Stimulated activated CD4-positive, alpha-beta T cell treated with anti-CD3 and anti-CD28 coated beads, Interleukin-2, amount 100 ng/mL, for 48 hours (primary cell): ENCODE data around the gene MBNL1.

Source experiments
- DNase-seq, 2 donors: peaks; one replicate each; pipeline ENCODE4 v3.0.0-alpha.2; 2020

The MBNL1 gene

DNA sequence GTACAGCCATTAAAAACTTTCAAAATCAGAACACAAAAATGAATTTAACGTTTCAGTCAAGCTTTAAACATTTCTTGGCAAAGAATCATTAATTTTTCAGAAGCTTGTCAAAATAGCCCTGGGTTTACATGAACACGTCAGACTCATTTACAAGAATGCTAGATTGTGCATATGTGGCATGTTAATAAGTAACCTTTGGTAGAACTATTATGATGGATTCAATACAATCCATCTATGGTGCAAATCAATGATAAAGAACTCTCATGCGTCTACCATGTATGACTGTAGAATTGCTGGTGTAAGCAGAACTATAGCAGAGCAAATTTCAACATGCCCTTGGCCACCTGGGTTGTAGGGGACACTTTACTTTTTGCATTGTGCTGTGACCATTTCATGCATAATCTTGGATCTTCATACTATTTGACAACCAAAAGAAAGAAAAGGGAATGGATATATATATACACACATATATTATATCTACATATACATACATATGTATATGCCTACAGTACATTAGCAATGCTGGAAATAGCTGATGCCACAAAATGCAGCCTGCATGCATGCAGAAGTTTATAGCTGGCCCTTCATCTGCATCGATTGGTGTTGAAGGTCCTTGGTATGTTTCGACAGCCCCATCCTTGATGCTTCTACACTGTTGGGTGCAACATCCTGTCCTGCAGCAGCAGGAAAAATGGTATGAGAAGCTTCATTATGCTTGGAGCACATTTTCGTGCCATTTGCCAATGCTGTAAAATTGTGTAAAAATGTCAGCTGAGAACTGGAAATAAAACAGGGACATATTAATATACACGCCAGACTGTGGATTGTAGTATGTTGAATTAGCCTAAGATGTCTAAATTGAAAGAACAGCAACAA is 189.0 kb downstream of the MBNL1 start:
- no peak for DNase-seq

DNA sequence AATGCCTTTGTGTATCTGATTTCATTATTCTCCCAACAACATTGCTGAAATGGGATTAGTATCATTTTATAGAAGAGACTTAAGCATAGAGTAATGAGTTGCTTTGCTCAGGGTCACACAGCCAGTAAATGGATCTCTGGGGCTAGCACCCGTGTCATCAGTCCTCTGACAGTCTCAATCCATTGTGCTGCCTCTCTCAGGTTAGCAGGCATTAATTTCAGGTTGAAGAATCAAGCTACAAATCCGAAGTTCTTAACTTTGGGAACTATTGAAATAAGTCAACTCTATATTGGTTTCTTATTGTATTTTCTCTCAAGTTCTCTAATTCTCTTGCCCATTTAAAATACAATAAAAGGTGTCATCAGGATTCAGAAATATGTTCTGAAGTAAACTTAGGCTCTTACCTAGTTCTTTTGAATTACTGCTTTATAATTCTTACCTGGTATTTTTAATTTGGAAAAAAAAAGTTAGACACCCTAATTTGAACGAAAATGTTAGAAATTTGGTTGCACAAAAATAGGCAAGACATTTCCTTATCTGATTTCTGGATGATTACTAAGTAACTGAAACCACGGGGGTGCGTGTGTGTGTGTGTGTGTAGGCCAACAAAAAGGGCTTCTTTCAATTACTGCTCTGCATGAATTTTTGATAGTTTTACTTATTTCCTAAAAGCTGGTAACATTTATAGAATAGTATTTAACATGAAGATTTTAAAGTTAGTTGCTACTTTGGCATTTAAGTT is 189.8 kb downstream of the MBNL1 start:
- DNase-seq: no peak

DNA sequence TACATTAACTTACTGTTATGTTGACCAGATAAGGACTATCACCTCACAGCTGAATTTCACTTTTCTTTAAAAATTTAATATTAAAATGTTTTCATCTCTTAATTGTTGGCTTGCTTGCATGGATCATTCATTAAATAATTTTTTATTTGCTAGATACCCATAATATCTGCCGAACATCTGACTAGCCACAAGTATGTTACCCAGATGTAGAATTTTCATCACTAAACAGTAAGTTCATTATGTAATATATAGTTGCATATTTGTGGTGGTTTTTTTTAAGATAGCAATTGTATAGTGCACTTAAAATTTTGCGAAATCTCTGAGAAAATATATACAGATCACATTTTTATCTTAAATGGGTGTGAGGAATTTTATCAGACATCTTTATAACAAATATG is 190.4 kb downstream of the MBNL1 start:
- DNase-seq: no peak

DNA sequence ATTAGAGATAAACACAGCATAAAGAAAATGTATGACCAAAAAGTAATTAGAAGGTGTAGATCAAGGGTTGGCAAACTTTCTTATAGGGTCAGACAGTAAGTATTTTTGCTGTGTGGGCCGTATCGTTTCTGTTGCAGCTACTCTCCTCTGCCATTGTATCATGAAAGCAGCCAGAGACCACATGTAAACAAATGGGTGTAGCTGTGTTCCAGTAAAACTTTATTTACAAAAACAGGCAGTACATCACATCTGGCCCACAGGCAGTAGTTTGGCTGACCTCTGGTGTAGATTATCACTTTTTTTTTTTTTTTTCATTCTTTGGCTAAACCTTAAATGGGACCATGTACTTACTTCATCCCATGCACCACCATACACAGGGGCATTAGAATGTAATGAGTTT is 190.8 kb downstream of the MBNL1 start:
- no peak for DNase-seq

DNA sequence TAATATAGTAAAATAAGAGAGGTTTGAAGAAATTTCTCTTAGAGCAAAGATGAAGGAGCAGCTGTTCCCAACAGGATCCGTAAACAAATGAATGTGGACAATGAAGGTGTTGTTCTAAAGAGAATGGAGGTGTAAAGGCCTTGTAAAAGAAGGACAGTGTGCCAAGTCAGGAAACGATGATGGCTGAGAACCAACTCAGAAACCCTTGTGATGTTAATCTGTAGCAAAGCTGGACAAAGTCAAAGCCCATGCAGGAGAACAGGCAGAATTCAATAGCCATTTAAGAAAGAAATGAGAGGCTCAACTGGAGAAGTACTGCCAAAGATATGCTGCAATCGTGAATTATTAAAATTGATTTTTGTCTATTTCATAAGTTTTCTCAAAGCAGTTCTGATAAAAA is 192.2 kb downstream of the MBNL1 start:
- DNase-seq: no peak

DNA sequence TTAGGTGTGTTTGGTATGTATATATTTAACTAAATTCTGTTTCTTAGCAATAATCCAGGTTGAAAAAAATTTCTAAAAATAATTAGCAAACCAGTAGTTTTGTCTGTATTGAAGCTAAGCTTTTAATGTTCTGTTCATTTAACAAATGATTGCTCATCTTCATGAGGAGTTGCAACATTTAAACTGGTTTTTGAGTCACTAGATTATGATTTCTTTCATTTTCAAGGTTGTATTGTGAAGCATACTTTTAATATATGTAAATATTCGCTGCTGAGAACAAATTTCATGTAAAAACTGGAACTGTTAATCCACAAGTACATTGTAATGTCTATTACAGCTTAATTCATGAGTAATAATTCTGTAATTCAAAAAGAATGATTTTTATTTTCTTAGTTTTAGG is 192.7 kb downstream of the MBNL1 start:
- DNase-seq: no peak

DNA sequence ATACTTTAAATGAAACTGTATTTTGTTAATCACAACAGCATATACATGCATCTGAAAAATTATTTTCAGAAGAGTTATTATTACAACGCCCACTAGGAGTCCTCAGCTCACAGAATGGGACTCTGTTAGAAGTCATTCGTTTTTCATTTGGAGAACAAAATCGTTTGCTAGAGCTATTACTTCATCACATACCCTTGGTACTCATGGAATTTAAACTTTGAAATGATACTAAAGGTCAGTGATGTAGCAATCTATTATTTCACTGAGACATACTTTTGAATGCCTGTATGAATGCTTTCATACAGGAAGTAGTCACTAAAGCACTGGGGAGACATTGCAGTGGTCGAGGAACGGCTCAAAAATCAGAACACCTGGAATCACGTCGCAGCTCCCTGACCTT is 198.1 kb downstream of the MBNL1 start:
- no peak for DNase-seq

DNA sequence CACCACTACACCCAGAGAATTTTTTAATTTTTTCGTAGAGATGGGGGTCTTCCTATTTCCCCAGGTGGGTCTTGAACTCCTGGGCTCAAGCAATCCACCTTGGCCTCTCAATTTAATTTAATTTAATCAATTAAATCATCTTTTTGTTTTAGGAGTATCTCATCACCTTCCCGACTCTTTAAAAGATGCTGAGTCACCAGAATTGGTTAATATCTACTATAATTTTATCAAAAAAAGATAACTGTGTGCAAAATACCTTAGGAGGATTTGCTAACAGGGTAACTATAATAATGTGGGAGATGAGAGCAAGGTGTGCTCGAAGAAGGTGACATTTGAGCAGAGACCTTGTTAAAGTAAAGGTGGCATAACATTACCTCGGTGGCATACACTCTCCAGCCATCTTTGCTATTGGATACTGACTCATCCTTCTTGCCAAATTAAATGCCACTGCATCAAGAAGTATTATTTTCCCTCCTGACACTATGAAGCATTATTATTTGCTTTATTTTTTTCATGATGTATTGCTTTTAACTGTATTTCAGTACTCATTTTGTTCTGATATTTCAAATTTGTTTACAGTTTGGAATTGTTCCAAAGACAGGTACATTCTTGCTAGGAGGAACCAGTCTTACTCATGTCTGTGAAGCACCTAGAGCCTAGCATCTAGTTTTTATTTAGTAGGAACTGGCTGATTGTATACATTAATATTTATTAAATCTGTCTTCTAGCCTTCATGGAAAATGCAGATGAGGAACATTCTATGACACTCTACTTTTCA is 200.7 kb downstream of the MBNL1 start:
- DNase-seq: no peak

DNA sequence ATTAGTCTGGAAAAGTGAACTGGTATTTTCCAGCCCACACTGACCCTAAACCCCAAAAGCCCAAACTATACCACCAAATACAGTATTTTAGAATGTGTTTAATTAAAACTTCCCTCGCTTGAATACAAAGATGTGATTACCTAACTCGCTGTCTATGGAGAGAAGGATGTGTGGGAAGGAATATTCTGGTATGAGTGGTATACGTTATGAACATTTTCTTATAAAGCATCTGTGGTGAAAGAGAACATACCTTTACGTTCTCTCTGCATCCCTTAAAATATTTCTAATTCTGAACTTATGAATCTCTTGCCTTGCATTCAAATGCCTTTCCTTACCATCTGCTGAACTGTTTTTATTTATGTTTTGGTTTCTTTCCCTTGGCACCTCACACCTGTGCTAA is 201.4 kb downstream of the MBNL1 start:
- DNase-seq: no peak

DNA sequence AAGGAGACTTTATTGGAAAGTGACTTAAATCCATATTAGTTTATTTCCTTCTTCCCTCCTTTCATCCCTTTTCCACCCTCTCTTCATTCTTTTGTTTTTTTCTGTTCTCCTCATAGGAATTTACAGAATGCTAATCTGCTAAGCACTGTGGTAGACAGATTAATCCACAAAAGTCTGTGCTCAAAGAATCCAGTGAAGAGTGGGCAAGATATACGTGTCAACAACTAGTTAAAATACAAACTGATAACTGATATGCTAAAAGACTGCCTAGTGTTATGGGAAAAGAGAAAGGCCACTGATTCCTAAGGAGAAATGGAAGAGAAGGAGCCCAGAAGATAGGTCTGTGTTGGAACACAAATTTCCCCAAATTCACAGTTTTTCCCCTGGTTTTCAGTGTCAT is 202.2 kb downstream of the MBNL1 start:
- DNase-seq: no peak

DNA sequence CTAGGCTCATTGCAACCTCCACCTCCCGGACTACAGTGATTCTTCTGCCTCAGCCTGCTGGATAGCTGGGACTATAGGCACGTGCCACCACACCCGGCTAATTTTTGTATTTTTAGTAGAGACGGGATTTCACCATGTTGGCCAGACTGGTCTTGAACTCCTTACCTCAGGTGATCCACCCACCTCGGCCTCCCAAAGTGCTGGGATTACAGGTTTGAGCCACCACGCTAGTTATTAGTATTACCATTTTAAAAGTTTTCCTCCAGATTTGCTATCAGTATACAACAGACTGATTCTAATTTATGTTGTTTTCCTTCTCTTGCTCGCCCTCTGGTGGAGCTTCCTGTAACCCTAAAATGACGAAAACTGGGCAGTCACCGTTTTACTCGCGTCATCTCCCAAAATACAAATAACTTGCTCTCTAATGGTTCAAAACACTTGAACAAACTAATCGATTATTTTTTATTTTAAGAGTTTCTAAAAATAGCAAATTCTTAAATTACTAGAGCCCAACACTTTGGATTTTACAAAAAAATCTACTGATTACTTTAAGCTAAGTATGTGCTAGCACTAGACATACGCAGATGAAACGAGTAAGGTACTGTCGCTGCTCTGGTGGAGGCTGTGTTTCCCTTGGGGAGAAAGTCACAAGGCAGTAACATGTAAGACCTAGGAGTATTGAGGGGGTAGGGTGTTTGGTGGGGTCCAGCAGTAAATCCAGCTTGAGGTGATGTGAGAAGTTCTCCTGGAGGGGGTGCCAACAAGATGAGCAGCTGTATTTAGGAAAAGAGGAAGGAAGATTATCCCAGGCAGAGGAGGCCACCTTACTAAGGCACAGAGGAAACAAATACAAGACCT is 203.3 kb downstream of the MBNL1 start:
- DNase-seq: peak; percentile 60 to 65

DNA sequence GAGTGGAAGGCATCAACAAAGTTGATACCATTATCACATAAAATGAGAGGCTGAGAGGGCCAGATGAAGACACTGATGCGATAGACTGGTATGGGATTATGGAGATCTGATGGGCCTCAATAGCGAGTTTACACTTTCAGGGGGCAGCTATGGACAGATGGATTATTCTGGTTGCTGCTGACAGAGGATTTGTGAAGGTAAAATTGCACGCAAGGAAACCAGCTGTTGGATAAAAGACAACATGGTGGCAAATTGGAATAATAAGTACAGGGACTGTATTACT is 203.9 kb downstream of the MBNL1 start:
- DNase-seq: no peak

DNA sequence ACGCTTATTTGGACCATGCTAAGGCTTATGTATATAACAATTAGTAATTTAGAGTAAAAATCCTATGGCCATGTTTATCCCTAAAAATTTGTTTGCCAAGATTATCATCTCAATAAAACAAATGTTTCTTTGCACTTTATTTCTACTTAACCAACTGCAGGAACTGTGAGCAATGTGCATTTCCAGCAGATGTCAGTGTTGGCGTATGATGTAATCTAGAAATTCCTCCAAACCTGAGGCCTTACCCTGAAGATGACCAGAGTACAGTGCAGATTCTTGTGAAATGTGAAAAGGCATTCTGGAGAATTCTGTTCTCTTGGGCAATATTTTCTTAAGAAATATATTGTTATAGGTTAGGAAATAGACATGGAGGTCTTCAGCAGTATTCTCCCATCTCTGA is 205.9 kb downstream of the MBNL1 start:
- DNase-seq: no peak

DNA sequence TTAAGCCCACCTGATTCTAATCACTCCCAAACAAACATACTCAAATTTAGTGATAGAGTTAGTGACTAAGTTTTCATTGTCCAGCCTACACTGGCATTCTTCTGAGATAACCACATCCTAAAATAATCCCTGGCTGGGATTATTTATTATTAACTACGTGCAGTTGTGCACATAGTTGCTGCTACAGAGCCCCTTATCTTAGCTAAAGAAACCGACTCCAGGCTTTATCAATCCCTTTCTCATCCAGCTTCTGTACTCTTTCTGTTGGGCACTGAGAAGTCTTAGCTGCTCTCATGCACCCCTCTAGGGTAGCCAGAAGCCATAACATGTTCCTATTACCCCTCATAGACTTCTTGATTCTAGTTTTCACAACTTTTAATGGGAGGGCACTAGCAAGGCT is 208.7 kb downstream of the MBNL1 start:
- no peak for DNase-seq

DNA sequence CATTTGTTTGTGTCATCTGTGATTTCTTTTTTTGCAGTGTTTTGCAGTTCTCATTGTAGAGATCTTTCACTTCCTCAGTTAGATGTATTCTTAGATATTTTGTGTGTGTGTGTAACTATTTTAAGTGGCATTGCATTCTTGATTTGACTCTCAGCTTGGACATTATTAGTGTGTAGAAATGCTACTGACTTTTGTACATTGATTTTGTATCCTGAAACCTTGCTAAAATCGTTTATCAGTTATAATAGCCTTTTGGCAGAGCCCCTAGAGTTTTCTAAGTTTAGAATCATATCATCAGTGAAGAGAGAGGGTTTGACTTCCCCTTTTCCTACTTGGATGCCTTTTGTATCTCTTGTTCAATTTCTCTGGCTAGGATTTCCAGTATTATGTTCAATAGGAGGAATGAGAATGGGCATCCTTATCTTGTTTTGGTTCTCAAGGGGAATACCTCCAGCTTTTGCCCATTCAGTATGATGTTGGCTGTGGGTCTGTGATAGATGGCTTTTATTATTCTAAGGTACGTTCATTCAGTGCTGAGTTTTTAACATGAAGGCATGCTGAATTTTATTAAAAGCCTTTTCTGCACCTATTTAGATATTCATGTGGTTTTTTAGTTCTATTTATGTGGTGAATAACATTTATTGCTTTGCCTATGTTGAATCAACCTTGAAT is 211.7 kb downstream of the MBNL1 start:
- no peak for DNase-seq

DNA sequence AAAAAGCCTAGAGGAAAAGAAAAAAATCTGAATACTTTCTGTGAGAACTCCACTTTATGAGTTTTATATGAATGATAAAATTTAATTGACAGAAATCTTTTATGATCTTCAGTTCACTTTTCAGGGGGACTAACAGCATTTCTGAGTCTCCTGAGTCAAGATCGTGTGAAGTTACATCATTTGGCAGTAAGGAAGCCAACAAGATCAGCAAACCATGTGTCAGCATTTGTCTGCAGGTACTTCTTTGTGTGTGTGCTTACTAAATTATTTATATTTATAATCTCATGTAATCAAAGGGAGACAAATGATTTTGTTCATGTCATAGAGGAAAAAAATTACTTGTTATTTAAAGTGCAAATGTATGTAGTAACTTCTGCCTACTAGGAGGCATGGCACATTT is 217.6 kb downstream of the MBNL1 start:
- DNase-seq: no peak

DNA sequence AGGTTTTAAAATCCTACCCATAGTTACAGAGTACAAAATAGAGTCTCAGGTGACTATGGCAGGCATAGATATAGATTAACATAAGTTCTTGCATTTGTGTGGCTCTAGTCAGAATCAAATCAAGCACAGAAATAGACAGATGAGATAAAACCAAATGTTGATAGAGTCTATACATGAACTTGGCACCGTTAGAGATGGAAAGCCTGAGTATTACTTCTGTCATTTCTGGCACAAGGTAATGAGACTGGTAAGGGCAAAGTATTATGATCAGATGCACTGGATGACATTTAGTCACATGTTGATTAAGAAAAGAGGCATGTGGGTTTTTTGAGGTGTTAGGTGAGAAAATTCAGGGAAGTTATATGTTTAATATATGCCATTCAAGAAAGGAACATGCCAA is 219.7 kb downstream of the MBNL1 start:
- no peak for DNase-seq

DNA sequence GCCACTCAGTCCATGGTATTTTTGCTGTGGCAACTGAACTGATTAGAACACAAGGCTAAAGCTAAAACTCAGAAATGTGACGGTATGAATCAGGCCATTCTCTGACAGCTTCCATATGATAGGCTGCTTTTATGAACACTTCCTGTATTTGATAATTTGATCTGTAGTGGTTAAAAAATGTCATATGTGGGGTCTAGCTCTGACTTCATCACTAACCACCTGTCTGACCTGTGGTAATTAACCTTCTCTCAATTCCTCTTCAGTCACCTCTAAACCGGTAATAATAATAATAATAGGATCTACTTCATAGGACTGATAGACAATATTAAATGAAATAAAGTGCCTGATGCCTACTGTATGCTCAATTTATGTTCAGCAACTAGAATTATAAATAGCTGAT is 223.2 kb downstream of the MBNL1 start:
- DNase-seq: no peak

DNA sequence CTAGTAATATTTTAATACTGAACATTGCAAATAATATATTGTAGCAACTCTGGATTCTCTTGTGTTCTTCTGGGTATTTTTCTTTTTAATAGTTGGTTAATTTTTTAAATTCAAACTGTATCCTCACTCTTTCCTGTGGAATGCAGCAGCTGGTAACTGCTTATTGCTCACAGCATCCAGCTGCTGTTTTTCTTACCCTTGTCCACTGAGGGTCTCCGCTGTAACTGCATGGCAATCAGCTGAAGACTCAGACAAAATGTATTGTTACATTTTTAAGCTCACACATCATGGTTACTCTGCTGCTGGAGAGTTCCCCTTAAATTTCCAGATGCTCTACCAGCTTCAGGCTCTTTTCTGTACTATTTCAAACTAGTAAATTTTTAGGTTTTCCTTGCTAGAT is 227.6 kb downstream of the MBNL1 start:
- no peak for DNase-seq

DNA sequence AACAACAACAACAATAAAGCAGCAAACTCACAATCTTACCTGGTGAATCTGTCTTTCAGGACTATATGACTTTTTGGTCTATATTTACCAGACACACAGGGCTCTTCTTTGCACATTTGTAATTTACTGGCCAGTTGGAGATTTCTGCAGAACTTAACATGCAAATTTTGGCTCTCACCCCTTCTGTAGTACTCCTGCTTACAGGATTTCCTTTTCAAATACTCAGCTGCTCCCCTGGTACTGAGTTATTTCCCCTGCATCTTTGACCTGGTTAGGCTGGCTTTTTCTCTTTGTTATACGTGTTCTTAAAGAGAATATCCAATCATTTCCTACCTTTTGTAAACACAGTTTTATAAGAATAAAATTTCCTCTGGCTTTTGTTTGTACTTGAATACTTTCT is 228.0 kb downstream of the MBNL1 start:
- no peak for DNase-seq

DNA sequence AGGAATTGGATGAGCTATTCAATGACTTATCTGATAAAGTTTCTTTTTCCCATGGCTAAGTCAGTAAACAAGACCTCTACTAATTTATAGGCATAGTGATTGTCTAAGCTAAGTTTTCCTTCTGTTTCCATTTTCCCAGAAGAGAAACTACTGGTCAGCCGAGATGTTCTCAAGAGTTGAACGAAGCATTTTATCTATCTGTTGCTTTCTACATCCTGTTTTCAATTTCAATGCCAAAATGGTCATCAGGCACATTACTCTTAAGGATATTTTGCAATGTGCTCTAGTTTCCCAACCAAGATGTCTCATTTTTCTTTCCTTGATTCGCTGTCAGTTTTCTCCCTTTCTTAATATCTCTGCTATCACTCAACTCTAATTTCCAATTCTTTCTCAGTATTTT is 228.7 kb downstream of the MBNL1 start:
- DNase-seq: no peak

DNA sequence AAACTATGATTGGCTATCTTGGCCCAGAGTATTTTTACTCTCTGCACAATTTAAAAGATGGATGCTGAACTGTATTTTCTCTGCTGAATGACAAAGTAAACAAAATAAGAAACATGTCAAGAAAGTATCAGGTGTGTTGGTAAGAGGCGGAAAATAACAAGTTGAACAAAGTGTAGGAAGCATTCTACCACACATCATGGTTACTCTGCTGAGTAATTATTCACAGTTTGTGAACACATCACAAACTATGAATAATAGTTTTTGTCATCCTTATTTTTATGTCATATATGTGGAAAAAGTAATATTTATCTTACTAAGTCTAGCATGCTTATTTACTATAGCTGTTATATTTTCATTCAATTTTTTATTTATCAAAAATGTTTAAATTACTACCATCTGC is 229.2 kb downstream of the MBNL1 start:
- DNase-seq: no peak
